ENCODE measurements around the gene SPOP.
A peak's percentile ranks its signal among the peaks of the same experiment; 100 is the strongest.

Gene SPOP

DNA sequence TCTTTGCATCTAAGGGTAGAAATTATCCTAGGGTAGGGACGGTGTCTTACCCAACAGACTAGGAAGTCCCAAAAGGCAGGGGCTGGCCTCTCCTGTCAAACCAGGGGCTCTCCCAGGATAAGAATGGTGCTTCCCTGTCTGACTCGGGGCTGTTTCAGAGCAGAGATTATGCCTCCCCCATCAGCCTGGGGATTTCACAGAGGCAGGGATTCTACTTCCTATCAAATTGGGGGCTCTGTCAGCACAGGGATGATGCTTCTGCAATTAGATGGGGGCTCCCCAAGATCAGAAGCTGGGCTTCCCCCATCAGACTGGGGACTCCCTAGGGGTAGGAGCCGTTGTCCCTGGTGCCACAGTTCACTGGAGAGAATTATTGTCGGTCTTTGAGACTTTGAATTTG lies 99.9 kb downstream of the SPOP start:
- Histone ChIP-seq H2AK5ac (ENCODE audit: low read length, severe bottlenecking) (no peak overlapping the region), H3K18ac (ENCODE audit: low read depth in 1 of 2, low read length in 2 of 2) (no peak overlapping the region), H3K14ac (ENCODE audit: low read length in 2 of 2) (no peak overlapping the region), H2BK5ac (ENCODE audit: low read depth, low read length, poor library complexity, severe bottlenecking) (no peak overlapping the region), H3K27ac (ENCODE audit: low read length, poor library complexity, severe bottlenecking) (no peak overlapping the region), H2BK12ac (ENCODE audit: low read length in 2 of 2) (no peak overlapping the region), H3K79me1 (replicated peaks; ENCODE audit: low read length, poor library complexity, severe bottlenecking) (no peaks in the 10 kb centered on the region), H3K23ac (ENCODE audit: low read length in 2 of 2) (no peak overlapping the region), H3K4ac (ENCODE audit: low read depth in 1 of 2, low read length in 2 of 2) (no peak overlapping the region), H3K36me3 (ENCODE audit: control insufficient read depth in 1 of 2, insufficient read depth in 2 of 2, low read depth in 1 of 2, low read length in 2 of 2) (no peaks in the 10 kb centered on the region), H3K9ac (ENCODE audit: low read length) (no peak overlapping the region), H3K4me2 (ENCODE audit: low read length, poor library complexity, severe bottlenecking) (no peak overlapping the region), H3K4me3 (ENCODE audit: insufficient read depth in 1 of 2, low read depth in 1 of 2, low read length in 2 of 2) (no peak overlapping the region), H4K8ac (ENCODE audit: low read length) (no peak overlapping the region), H3K4me1 (ENCODE audit: control insufficient read depth, insufficient read depth, low read depth, low read length) (peaks cover 27% of the 10 kb centered on the region), H3K9me3 (ENCODE audit: control insufficient read depth, low read length) (no peaks in the 10 kb centered on the region), H2BK120ac (ENCODE audit: low read depth, low read length) (no peak overlapping the region), H4K91ac (ENCODE audit: low read length) (no peak overlapping the region), H3K27me3 (ENCODE audit: control insufficient read depth in 1 of 2, insufficient read depth in 1 of 2, low read length in 2 of 2) (peaks cover 21 to 41% of the 10 kb centered on the region in 2 experiments), H2AFZ (ENCODE audit: low read depth, low read length) (no peak overlapping the region), H2BK15ac (ENCODE audit: low read depth, poor library complexity, severe bottlenecking) (no peak overlapping the region)
- WGBS: 84% methylated on average over 4 of the region's 4 CpGs
- DNase-seq: no peak

DNA sequence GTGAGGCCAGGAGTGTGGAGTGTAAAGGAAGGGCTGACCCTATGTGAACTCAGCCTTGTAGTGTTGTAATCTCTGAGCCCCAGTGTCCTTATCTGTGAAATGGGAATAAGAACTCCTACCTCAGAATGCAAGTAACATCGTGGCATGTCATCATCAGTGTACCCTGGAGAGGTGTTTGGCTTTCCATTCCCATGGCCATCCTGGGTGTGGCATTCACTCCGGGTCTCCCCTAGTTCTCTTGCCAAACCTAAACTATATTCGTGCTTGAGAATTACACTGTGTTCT lies 100.3 kb downstream of the SPOP start:
- Histone ChIP-seq H3K27me3 (ENCODE audit: control insufficient read depth in 1 of 2, insufficient read depth in 1 of 2, low read length in 2 of 2) (peaks cover 25 to 45% of the 10 kb centered on the region in 2 experiments), H3K4me2 (ENCODE audit: low read length, poor library complexity, severe bottlenecking) (no peak overlapping the region), H2BK120ac (ENCODE audit: low read depth, low read length) (no peak overlapping the region), H4K8ac (ENCODE audit: low read length) (no peak overlapping the region), H3K14ac (ENCODE audit: low read length in 2 of 2) (no peak overlapping the region), H3K23ac (ENCODE audit: low read length in 2 of 2) (no peak overlapping the region), H3K9ac (ENCODE audit: low read length) (peak overlapping the region; percentile 83), H3K4ac (ENCODE audit: low read depth in 1 of 2, low read length in 2 of 2) (no peak overlapping the region), H3K9me3 (ENCODE audit: control insufficient read depth, low read length) (no peaks in the 10 kb centered on the region), H2AK5ac (ENCODE audit: low read length, severe bottlenecking) (no peak overlapping the region), H3K27ac (ENCODE audit: low read length, poor library complexity, severe bottlenecking) (no peak overlapping the region), H3K18ac (ENCODE audit: low read depth in 1 of 2, low read length in 2 of 2) (no peak overlapping the region), H3K79me1 (replicated peaks; ENCODE audit: low read length, poor library complexity, severe bottlenecking) (no peaks in the 10 kb centered on the region), H2BK12ac (ENCODE audit: low read length in 2 of 2) (no peak overlapping the region), H2BK15ac (ENCODE audit: low read depth, poor library complexity, severe bottlenecking) (no peak overlapping the region), H3K36me3 (ENCODE audit: control insufficient read depth in 1 of 2, insufficient read depth in 2 of 2, low read depth in 1 of 2, low read length in 2 of 2) (no peaks in the 10 kb centered on the region), H3K4me1 (ENCODE audit: control insufficient read depth, insufficient read depth, low read depth, low read length) (peaks cover 24% of the 10 kb centered on the region), H3K4me3 (ENCODE audit: insufficient read depth in 1 of 2, low read depth in 1 of 2, low read length in 2 of 2) (peak overlapping the region in 1 of 2 experiments; percentile 90), H2BK5ac (ENCODE audit: low read depth, low read length, poor library complexity, severe bottlenecking) (no peak overlapping the region), H2AFZ (ENCODE audit: low read depth, low read length) (no peak overlapping the region), H4K91ac (ENCODE audit: low read length) (no peak overlapping the region)
- DNase-seq: no peak
- 84% methylated on average over 3 of the region's 3 CpGs for WGBS

DNA sequence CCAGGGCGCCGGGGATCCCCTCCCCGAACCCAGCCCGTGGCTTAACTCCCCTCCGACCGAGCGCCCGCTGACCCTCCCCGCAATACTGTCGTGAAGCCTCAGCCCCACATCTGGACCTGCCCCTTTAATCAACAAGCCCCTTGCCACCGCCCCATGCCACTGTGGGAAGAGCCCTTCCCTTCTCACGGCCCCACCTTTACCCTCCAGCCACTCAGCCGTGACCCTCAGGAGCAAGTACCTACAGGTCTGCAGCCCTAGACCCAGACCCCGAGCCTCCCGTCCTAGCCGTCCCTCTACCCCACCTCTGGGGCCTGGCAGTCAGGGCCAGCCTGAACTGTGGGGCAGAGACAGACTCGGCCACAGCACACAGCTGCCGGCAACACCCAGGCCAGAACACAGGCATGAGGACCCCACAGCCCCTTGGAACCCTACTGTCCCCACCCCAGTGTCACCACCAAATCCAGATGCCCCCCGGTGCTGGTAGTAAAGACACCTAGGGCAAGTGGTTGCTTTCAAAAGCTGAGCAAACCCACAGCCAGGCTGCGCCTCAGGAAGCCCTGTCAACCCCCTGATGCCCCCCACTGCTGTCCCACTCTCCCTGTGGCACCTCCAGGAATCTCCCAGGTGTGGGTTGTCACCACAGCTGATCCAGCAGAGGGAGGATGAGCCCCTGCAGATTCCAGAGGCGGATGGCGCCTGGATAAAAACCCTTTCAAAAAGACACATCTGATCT lies 100.8 kb downstream of the SPOP start:
- Histone ChIP-seq H3K4me2 (ENCODE audit: low read length, poor library complexity, severe bottlenecking) (peak overlapping the region; percentile 73), H3K4ac (ENCODE audit: low read depth in 1 of 2, low read length in 2 of 2) (peak overlapping the region in 1 of 2 experiments; percentile 59), H2BK120ac (ENCODE audit: low read depth, low read length) (no peak overlapping the region), H3K27me3 (ENCODE audit: control insufficient read depth in 1 of 2, insufficient read depth in 1 of 2, low read length in 2 of 2) (peaks cover 30 to 50% of the 10 kb centered on the region in 2 experiments), H3K27ac (ENCODE audit: low read length, poor library complexity, severe bottlenecking) (no peak overlapping the region), H2BK12ac (ENCODE audit: low read length in 2 of 2) (peak overlapping the region; percentile 55 to 73), H3K23ac (ENCODE audit: low read length in 2 of 2) (peak overlapping the region in 1 of 2 experiments; percentile 78), H3K36me3 (ENCODE audit: control insufficient read depth in 1 of 2, insufficient read depth in 2 of 2, low read depth in 1 of 2, low read length in 2 of 2) (no peaks in the 10 kb centered on the region), H3K14ac (ENCODE audit: low read length in 2 of 2) (peak overlapping the region in 1 of 2 experiments; percentile 76), H2AFZ (ENCODE audit: low read depth, low read length) (no peak overlapping the region), H2BK5ac (ENCODE audit: low read depth, low read length, poor library complexity, severe bottlenecking) (no peak overlapping the region), H3K18ac (ENCODE audit: low read depth in 1 of 2, low read length in 2 of 2) (peak overlapping the region in 1 of 2 experiments; percentile 18), H3K9me3 (ENCODE audit: control insufficient read depth, low read length) (no peaks in the 10 kb centered on the region), H4K91ac (ENCODE audit: low read length) (no peak overlapping the region), H3K4me3 (ENCODE audit: insufficient read depth in 1 of 2, low read depth in 1 of 2, low read length in 2 of 2) (peak overlapping the region; percentile 40 to 90), H3K79me1 (replicated peaks; ENCODE audit: low read length, poor library complexity, severe bottlenecking) (no peaks in the 10 kb centered on the region), H3K4me1 (ENCODE audit: control insufficient read depth, insufficient read depth, low read depth, low read length) (peaks cover 21% of the 10 kb centered on the region), H3K9ac (ENCODE audit: low read length) (peak overlapping the region; percentile 83), H2AK5ac (ENCODE audit: low read length, severe bottlenecking) (no peak overlapping the region), H4K8ac (ENCODE audit: low read length) (peak overlapping the region; percentile 31), H2BK15ac (ENCODE audit: low read depth, poor library complexity, severe bottlenecking) (peak overlapping the region; percentile 34)
- WGBS: 15% methylated on average over 22 of the region's 22 CpGs
- DNase-seq: no peak

DNA sequence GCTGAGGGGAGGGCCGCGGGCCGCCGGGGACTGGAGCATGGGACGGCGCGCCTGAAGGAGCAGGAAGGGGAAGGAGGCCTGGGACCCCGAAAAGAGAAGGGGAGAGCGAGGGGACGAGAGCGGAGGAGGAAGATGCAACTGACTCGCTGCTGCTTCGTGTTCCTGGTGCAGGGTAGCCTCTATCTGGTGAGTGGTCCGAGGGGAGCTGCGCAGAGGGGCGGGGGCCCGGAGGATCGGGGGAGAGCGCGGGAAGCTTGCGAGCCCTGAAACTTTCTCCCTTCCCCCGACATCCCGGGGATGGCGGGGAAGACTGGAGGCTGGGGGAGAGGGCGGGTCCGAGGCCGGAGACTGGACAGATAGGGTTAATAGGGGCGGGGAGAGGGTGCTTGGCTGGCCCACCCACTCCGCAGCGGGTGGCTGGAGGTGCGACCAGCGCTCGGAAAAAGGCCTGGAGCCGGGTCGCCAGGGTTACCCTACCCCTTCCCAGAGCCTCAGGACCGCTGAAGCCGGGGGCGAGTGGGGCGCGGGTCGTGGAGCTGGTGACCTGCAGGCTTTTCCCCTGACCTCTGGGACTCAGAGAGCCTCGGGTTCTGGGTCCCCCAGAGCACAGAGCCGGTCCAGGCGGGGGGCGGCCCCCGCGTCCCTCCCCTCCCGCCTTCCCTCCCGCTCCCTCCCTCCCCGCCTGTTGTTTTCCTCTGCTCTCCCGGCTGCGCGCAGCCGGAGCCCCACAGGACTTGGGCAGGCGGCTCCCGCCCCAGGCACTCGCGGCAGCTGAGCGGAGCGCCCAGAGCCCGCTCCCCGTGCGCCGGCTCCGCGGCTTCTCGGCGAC lies 101.6 kb downstream of the SPOP start:
- Histone ChIP-seq H3K27me3 (ENCODE audit: control insufficient read depth in 1 of 2, insufficient read depth in 1 of 2, low read length in 2 of 2) (peaks cover 38 to 57% of the 10 kb centered on the region in 2 experiments), H4K91ac (ENCODE audit: low read length) (no peak overlapping the region), H2BK5ac (ENCODE audit: low read depth, low read length, poor library complexity, severe bottlenecking) (no peak overlapping the region), H3K27ac (ENCODE audit: low read length, poor library complexity, severe bottlenecking) (no peak overlapping the region), H3K4me2 (ENCODE audit: low read length, poor library complexity, severe bottlenecking) (peak overlapping the region; percentile 73), H3K79me1 (replicated peaks; ENCODE audit: low read length, poor library complexity, severe bottlenecking) (no peaks in the 10 kb centered on the region), H3K36me3 (ENCODE audit: control insufficient read depth in 1 of 2, insufficient read depth in 2 of 2, low read depth in 1 of 2, low read length in 2 of 2) (no peaks in the 10 kb centered on the region), H3K23ac (ENCODE audit: low read length in 2 of 2) (no peak overlapping the region), H3K4me3 (ENCODE audit: insufficient read depth in 1 of 2, low read depth in 1 of 2, low read length in 2 of 2) (peak overlapping the region; percentile 40 to 90), H2BK15ac (ENCODE audit: low read depth, poor library complexity, severe bottlenecking) (peak overlapping the region; percentile 34), H2BK120ac (ENCODE audit: low read depth, low read length) (no peak overlapping the region), H3K14ac (ENCODE audit: low read length in 2 of 2) (no peak overlapping the region), H3K9me3 (ENCODE audit: control insufficient read depth, low read length) (no peaks in the 10 kb centered on the region), H3K18ac (ENCODE audit: low read depth in 1 of 2, low read length in 2 of 2) (no peak overlapping the region), H2BK12ac (ENCODE audit: low read length in 2 of 2) (no peak overlapping the region), H2AFZ (ENCODE audit: low read depth, low read length) (peak overlapping the region; percentile 36), H2AK5ac (ENCODE audit: low read length, severe bottlenecking) (no peak overlapping the region), H3K9ac (ENCODE audit: low read length) (peak overlapping the region; percentile 83), H4K8ac (ENCODE audit: low read length) (no peak overlapping the region), H3K4ac (ENCODE audit: low read depth in 1 of 2, low read length in 2 of 2) (no peak overlapping the region), H3K4me1 (ENCODE audit: control insufficient read depth, insufficient read depth, low read depth, low read length) (peaks cover 18% of the 10 kb centered on the region)
- under 1% methylated on average over 54 of the region's 68 CpGs for WGBS
- peak; percentile 40 for DNase-seq
